ENCODE results near the gene KIF13A.

DNA sequence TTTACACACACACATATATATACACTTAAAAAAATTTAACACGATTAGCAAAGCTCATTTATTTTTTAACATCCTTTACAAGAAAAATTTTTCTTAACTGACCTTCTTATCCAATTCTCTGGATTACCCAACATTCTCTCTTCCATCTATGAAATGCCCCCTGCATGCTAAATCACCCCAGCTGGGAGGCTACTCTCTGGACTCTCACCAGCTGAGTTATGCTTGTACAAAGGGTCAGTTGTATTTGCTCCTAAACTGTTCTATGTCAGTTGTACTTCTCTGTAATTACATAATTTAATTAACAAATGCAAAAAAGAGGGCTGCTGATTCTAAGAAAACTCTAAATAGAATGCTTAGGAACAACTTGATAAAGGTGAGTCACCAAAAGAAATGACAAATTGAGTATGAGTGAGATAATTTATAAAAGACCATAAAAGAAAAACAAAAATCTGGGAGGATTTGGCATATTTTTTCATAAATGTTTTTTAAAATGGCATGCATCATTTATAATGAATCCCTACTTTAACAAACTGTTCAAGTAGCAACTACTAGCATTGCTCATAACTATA, 120.5 kb downstream of the KIF13A start:
- TF ChIP-seq, protein P1, sequence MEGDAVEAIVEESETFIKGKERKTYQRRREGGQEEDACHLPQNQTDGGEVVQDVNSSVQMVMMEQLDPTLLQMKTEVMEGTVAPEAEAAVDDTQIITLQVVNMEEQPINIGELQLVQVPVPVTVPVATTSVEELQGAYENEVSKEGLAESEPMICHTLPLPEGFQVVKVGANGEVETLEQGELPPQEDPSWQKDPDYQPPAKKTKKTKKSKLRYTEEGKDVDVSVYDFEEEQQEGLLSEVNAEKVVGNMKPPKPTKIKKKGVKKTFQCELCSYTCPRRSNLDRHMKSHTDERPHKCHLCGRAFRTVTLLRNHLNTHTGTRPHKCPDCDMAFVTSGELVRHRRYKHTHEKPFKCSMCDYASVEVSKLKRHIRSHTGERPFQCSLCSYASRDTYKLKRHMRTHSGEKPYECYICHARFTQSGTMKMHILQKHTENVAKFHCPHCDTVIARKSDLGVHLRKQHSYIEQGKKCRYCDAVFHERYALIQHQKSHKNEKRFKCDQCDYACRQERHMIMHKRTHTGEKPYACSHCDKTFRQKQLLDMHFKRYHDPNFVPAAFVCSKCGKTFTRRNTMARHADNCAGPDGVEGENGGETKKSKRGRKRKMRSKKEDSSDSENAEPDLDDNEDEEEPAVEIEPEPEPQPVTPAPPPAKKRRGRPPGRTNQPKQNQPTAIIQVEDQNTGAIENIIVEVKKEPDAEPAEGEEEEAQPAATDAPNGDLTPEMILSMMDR (IDR thresholded peaks at IDR 0.05), result no peak
- TF ChIP-seq POLR2AphosphoS5 (IDR thresholded peaks at IDR 0.05), result no peak
